K562 (cell line): ENCODE data around the gene PIGX. TPM values are rescaled to one million over a fixed set of nuclear protein-coding genes. Genes with fewer than 3 reads are reported as not detected.

Experiments
- ARNT ChIP-seq, 2 experiments: fragments of 450-650 bp; IDR thresholded peaks; 2 replicates each; pipeline ENCODE4 v1.6.1; 2016; ENCODE audit warnings: mild to moderate bottlenecking in 1 of 2
- ATF1 ChIP-seq, 2 experiments: fragments of 450-650 bp in 1 of 2; IDR thresholded peaks; 2 replicates each; pipeline ENCODE4 v1.6.1; 2016; ENCODE audit warnings: missing compliant biosample characterization in 1 of 2, missing genetic modification characterization in 1 of 2
- CREB3 ChIP-seq: fragments of 450-650 bp; conservative IDR thresholded peaks from 2 replicates; pipeline ENCODE4 v1.6.1; 2016; ENCODE audit warnings: missing genetic modification characterization, low read depth, mild to moderate bottlenecking, missing compliant biosample characterization, moderate library complexity
- CSDE1 ChIP-seq, 2 experiments: fragments of 450-650 bp; IDR thresholded peaks; 2 replicates each; pipeline ENCODE4 v1.6.1; 2016; ENCODE audit warnings: mild to moderate bottlenecking in 1 of 2
- CUX1 ChIP-seq: fragments of 200-800 bp; sonication (Bioruptor generic); IDR thresholded peaks from 2 replicates; pipeline ENCODE4 v1.6.1; 2016; ENCODE audit warnings: missing genetic modification characterization, missing compliant biosample characterization
- DDX20 ChIP-seq: fragments of 450-650 bp; IDR thresholded peaks from 2 replicates; pipeline ENCODE4 v1.6.1; 2016; ENCODE audit warnings: missing genetic modification characterization, low read depth, mild to moderate bottlenecking, missing compliant biosample characterization, moderate library complexity
- E2F4 ChIP-seq: sonication (generic); formaldehyde crosslinking; IDR thresholded peaks from 2 replicates; pipeline ENCODE4 v1.8.0; 2022; ENCODE audit warnings: mild to moderate bottlenecking, low read depth, missing genetic modification reagents
- JUND ChIP-seq, 2 experiments: IDR thresholded peaks; 2 replicates in 1 of 2; 3 replicates in 1 of 2; pipeline ENCODE4 v1.6.1; 2011; ENCODE audit warnings: borderline replicate concordance in 2 of 2, low read depth in 2 of 2, low read length in 2 of 2, improper control_type of control experiment in 1 of 2, missing biosample characterization in 1 of 2, missing genetic modification characterization in 1 of 2, missing genetic modification reagents in 1 of 2
- KDM1A ChIP-seq, 2 experiments: fragments of 450-650 bp; IDR thresholded peaks; 2 replicates each; pipeline ENCODE4 v1.6.1; 2016; ENCODE audit warnings: mild to moderate bottlenecking in 2 of 2
- MEF2D ChIP-seq: conservative IDR thresholded peaks from 2 replicates; pipeline ENCODE4 v1.6.1; 2016; ENCODE audit warnings: low read depth, missing genetic modification characterization, missing compliant biosample characterization
- NR2C2 ChIP-seq, 2 experiments: fragments of 200-800 bp in 1 of 2; sonication (Bioruptor generic) in 1 of 2; sonication (generic) in 1 of 2; formaldehyde crosslinking in 1 of 2; IDR thresholded peaks; 2 replicates each; pipeline versions ENCODE4 v1.6.1 to v1.8.0; 2016 to 2022; ENCODE audit warnings: mild to moderate bottlenecking in 1 of 2, missing compliant biosample characterization in 1 of 2, missing genetic modification characterization in 1 of 2, missing genetic modification reagents in 1 of 2
- RAD51 ChIP-seq: fragments of 450-650 bp; IDR thresholded peaks from 2 replicates; pipeline ENCODE4 v1.7.1; 2016; ENCODE audit warnings: low read depth, mild to moderate bottlenecking, borderline replicate concordance
- RFX1 ChIP-seq: fragments of 450-650 bp; IDR thresholded peaks from 2 replicates; pipeline ENCODE4 v1.6.1; 2016; ENCODE audit warnings: mild to moderate bottlenecking, moderate library complexity
- STAT5A ChIP-seq: IDR thresholded peaks from 2 replicates; pipeline ENCODE4 v1.6.1; 2012; ENCODE audit warnings: low read length, inconsistent platforms, borderline replicate concordance
- VEZF1 ChIP-seq: fragments of 200-800 bp; sonication (Bioruptor generic); IDR thresholded peaks from 2 replicates; pipeline ENCODE4 v1.6.1; 2017; ENCODE audit warnings: missing genetic modification characterization, missing compliant biosample characterization
- ZFP30 ChIP-seq: fragments of 250-450 bp; sonication (Bioruptor Pico); IDR thresholded peaks from 2 replicates; pipeline ENCODE4 v1.8.0; 2022; ENCODE audit warnings: moderate library complexity, mild to moderate bottlenecking, inconsistent platforms, borderline replicate concordance
- ZNF24 ChIP-seq: fragments of 450-650 bp; IDR thresholded peaks from 2 replicates; pipeline ENCODE4 v1.6.1; 2016
- polyA plus RNA-seq, 8 experiments: library from polyadenylated mRNA; depleted of rRNA in 4 of 8; stranded (reverse) in 5 of 8; unstranded in 3 of 8; fragments of >200 nt; fragmentation: Nextera tagmentation in 2 of 8; fragmentation: Illumina TruSeq in 1 of 8; extraction: Ambion mirVana in 2 of 8; extraction: Trizol in 1 of 8; gene quantifications; 2 replicates each; pipeline versions ENCODE4 v1.2.1 to v1.2.3, GENCODE V29; 2011 to 2014; ENCODE audit warnings: inconsistent platforms in 1 of 8, missing spikeins in 1 of 8
- total RNA-seq, 7 experiments: library from RNA; depleted of rRNA in 6 of 7; stranded (reverse); fragments of >200 nt in 6 of 7; fragmentation: Illumina TruSeq in 2 of 7; extraction: Trizol in 2 of 7; gene quantifications; 2 replicates each; pipeline versions ENCODE4 v1.2.1 to v1.2.3, GENCODE V29; 2011 to 2021; ENCODE audit warnings: low replicate concordance in 1 of 7

The PIGX gene
- total and polyA plus RNA-seq, 9 of the 15 experiments (the other 6 are each of a cell fraction or from before 2014, with no cell fraction given) = 3.7 to 36.3 (median 26.9) TPM

- TF ChIP-seq CUX1 (CRISPR knock-in tag) (no peak), ATF1 (CRISPR knock-in tag; IDR thresholded peaks at IDR 0.05) (no peak), ATF1 (tag; IDR thresholded peaks at IDR 0.05) (peak; percentile 46; the same call in 1 of the 2 replicates), JUND (IDR thresholded peaks at IDR 0.05; ENCODE audit: borderline replicate concordance, low read depth, low read length) (peak; percentile 5; the same call in 1 of the 2 replicates), JUND (tag; IDR thresholded peaks at IDR 0.05; ENCODE audit: borderline replicate concordance, low read depth, low read length) (no peak), E2F4 (CRISPR knock-in tag) (no peak), NR2C2 (CRISPR knock-in tag; IDR thresholded peaks at IDR 0.05) (no peak), NR2C2 (tag; IDR thresholded peaks at IDR 0.05) (no peak), ZNF24 (no peak), RFX1 (no peak), RAD51 (no peak; the same call in 1 of the 2 replicates), CREB3 (tag) (no peak), MEF2D (tag) (peak; percentile 66), ARNT (IDR thresholded peaks at IDR 0.05) (no peak), DDX20 (tag) (no peak), VEZF1 (CRISPR knock-in tag) (peak; percentile 36; the same call in 1 of the 2 replicates), CSDE1 (IDR thresholded peaks at IDR 0.05) (no peak), ZFP30 (CRISPR knock-in tag) (no peak), KDM1A (IDR thresholded peaks at IDR 0.05) (no peak), STAT5A (no peak)
These were observed 27.4 kb upstream of the PIGX start (continued) for GRCh38 chr3:196684548-196685407.
